HEK293T (cell line): Measurements from ENCODE around the gene MAGI2.
"Not testable (repeated sequence)": the region's sequence is repeated elsewhere in the genome, so short reads cannot be mapped to it uniquely, and the experiment has no call there.

Source experiments
- CTCF ChIA-PET: fragments of 350-600 bp; formaldehyde crosslinking; extraction: SDS; loops from one replicate; lab custom pipeline; 2021; ENCODE audit warnings: antibody characterized with exemption, inconsistent platforms; lab: Yijun Ruan, JAX
- POLR2A ChIA-PET: fragments of 350-600 bp; formaldehyde crosslinking; extraction: SDS; loops from one replicate; lab custom pipeline; 2020; ENCODE audit warnings: antibody characterized with exemption, inconsistent platforms; lab: Yijun Ruan, JAX
- DNase-seq: peaks from one replicate; pipeline ENCODE4 v3.0.0; 2012; ENCODE audit warnings: mixed read lengths; ENCODE audit errors: extremely low spot score
- ARNT ChIP-seq: fragments of 450-650 bp; IDR thresholded peaks from 2 replicates; pipeline ENCODE4 v1.6.1; 2017; ENCODE audit warnings: mild to moderate bottlenecking
- BHLHE40 ChIP-seq: fragments of 450-650 bp; IDR thresholded peaks from 2 replicates; pipeline ENCODE4 v1.6.1; 2016; ENCODE audit warnings: mild to moderate bottlenecking, moderate library complexity, borderline replicate concordance
- CTBP1 ChIP-seq: fragments of 450-650 bp; IDR thresholded peaks from 2 replicates; pipeline ENCODE4 v1.6.1; 2016; ENCODE audit warnings: borderline replicate concordance
- ELF4 ChIP-seq: fragments of 450-650 bp; IDR thresholded peaks from 2 replicates; pipeline ENCODE4 v1.6.1; 2017; ENCODE audit warnings: antibody characterized with exemption
- FOXA1 ChIP-seq: fragments of 450-650 bp; IDR thresholded peaks from 2 replicates; pipeline ENCODE4 v1.6.1; 2016; ENCODE audit warnings: mild to moderate bottlenecking
- FOXK2 ChIP-seq: fragments of 450-650 bp; IDR thresholded peaks from 2 replicates; pipeline ENCODE4 v1.6.1; 2016; ENCODE audit warnings: mild to moderate bottlenecking
- FOXM1 ChIP-seq: fragments of 450-650 bp; IDR thresholded peaks from 2 replicates; pipeline ENCODE4 v1.6.1; 2017; ENCODE audit warnings: mild to moderate bottlenecking, borderline replicate concordance
- HDGF ChIP-seq: fragments of 450-650 bp; IDR thresholded peaks from 2 replicates; pipeline ENCODE4 v1.6.1; 2017; ENCODE audit warnings: antibody characterized with exemption, borderline replicate concordance
- L3MBTL2 ChIP-seq: fragments of 450-650 bp; conservative IDR thresholded peaks from 2 replicates; pipeline ENCODE4 v1.6.1; 2016; ENCODE audit warnings: mild to moderate bottlenecking
- LEF1 ChIP-seq: fragments of 450-650 bp; IDR thresholded peaks from 2 replicates; pipeline ENCODE4 v1.6.1; 2017; ENCODE audit warnings: mild to moderate bottlenecking, borderline replicate concordance
- NFRKB ChIP-seq: fragments of 450-650 bp; IDR thresholded peaks from 2 replicates; pipeline ENCODE4 v1.6.1; 2016; ENCODE audit warnings: mild to moderate bottlenecking, moderate library complexity
- SP1 ChIP-seq: fragments of 450-650 bp; IDR thresholded peaks from 2 replicates; pipeline ENCODE4 v1.6.1; 2017
- SUZ12 ChIP-seq: fragments of 450-650 bp; IDR thresholded peaks from 2 replicates; pipeline ENCODE4 v1.6.1; 2016; ENCODE audit warnings: mild to moderate bottlenecking
- TARDBP ChIP-seq: fragments of 450-650 bp; IDR thresholded peaks from 2 replicates; pipeline ENCODE4 v1.6.1; 2016
- ZNF384 ChIP-seq: fragments of 450-650 bp; IDR thresholded peaks from 2 replicates; pipeline ENCODE4 v1.6.1; 2016
- TF ChIP-seq, protein P1 (sequence below): fragments of 450-650 bp; IDR thresholded peaks from 2 replicates; pipeline ENCODE4 v1.6.1; 2016

The MAGI2 gene

DNA sequence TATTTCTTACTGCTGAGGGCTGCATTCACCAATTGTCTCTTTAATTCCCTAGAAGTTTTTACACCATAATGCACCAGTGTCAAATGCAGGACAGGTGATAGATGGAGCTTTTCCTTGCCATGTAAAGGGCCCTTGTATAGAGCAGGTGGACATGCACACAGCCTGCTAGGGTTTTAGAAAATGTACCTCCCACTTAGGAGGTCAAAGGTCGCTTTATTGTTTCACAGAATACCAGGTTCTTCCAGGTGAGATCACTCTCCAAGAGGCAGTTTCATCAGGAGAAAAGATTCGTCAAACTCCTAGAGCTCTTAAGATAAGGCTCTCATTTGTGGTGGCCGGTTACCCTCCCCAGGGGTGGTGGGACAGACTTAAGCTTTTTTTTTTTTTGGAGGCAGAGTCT is 1439.1 kb downstream of the MAGI2 start:
- no peak for TF ChIP-seq FOXM1
- TF ChIP-seq TARDBP: no peak
- TF ChIP-seq LEF1: no peak
- TF ChIP-seq SUZ12: no peak
- no peak for TF ChIP-seq BHLHE40
- TF ChIP-seq NFRKB: no peak
- no peak for TF ChIP-seq HDGF
- POLR2A ChIA-PET: no interaction called here
- CTCF ChIA-PET: no interaction called here
- DNase-seq: no peak

DNA sequence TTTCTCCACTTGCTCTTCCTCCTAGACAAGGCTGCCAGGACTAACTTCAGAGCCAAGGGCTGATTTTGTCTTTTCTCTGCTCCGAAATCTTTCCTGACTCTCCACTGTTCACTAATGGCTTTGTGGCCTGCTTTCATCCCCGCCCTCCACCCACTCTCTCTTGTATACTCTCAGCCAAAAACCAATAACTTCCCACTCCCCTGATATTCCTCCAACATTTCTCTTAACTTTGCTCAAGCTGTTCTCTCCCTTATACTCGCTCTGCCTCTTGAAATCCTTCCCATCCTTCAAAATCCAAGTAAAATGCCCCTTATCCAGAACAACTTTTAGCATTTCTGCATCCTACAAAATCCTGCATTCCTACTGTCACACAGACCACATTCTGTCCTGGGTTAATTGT is 1440.1 kb downstream of the MAGI2 start:
- ChIA-PET POLR2A (no interaction called here), CTCF (no interaction called here)
- no peak for TF ChIP-seq NFRKB
- no peak for TF ChIP-seq LEF1
- TF ChIP-seq HDGF: no peak
- TF ChIP-seq ARNT: no peak
- no peak for DNase-seq

DNA sequence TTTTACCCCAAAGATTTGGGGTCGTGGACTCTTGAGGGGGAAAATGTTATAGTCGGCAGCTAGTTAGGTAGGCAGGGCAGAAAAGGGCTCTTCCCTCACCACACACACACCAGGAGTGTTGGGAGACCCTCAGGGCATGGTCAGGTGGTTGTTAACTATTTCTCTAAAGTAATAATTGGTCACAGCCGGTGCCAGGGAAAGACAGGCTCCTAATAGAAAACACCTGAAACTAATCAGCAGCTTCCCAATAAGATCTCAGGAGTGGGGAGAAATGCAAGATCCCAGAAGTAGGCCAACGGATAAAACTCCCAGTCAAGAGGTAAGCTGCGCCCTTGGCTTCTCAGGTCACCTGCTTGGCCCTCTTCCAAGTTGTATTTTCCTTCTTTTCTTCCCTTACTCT is 1441.8 kb downstream of the MAGI2 start:
- CTCF ChIA-PET: no interaction called here
- DNase-seq: no peak
- POLR2A ChIA-PET: no interaction called here
- TF ChIP-seq L3MBTL2 (no peak), ZNF384 (no peak), TARDBP (no peak), ELF4 (no peak), FOXM1 (no peak), LEF1 (no peak), ARNT (no peak), BHLHE40 (no peak), SUZ12 (no peak), HDGF (no peak), CTBP1 (no peak), FOXA1 (no peak), SP1 (no peak)
- TF ChIP-seq, protein P1, sequence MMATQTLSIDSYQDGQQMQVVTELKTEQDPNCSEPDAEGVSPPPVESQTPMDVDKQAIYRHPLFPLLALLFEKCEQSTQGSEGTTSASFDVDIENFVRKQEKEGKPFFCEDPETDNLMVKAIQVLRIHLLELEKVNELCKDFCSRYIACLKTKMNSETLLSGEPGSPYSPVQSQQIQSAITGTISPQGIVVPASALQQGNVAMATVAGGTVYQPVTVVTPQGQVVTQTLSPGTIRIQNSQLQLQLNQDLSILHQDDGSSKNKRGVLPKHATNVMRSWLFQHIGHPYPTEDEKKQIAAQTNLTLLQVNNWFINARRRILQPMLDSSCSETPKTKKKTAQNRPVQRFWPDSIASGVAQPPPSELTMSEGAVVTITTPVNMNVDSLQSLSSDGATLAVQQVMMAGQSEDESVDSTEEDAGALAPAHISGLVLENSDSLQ: no peak

DNA sequence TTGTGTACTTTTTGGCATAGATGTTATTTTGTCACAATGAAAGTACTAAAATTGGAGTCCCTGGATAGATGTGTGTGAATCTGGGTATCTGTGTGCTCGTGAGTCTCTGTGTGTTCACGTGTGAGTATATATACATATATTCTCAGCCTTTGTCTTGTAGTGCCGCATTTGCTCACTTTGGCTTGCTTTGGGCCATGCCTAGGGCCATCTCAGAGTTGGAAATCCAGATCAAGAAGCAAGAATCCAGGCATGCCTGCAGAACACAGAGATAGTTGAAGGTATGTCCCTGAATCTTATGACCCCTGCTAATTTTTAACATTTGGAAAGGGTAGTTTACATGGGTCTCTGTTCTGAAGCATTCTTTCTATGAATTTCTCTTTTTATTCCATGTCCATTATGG is 1446.2 kb downstream of the MAGI2 start:
- CTCF ChIA-PET: no interaction called here
- POLR2A ChIA-PET: interaction anchor here (1.3 kb wide), 1 partner anchor 13 kb away, joined by 3 read pairs; no protein-coding TSS in a partner anchor
- TF ChIP-seq TARDBP: no peak
- DNase-seq: no peak

DNA sequence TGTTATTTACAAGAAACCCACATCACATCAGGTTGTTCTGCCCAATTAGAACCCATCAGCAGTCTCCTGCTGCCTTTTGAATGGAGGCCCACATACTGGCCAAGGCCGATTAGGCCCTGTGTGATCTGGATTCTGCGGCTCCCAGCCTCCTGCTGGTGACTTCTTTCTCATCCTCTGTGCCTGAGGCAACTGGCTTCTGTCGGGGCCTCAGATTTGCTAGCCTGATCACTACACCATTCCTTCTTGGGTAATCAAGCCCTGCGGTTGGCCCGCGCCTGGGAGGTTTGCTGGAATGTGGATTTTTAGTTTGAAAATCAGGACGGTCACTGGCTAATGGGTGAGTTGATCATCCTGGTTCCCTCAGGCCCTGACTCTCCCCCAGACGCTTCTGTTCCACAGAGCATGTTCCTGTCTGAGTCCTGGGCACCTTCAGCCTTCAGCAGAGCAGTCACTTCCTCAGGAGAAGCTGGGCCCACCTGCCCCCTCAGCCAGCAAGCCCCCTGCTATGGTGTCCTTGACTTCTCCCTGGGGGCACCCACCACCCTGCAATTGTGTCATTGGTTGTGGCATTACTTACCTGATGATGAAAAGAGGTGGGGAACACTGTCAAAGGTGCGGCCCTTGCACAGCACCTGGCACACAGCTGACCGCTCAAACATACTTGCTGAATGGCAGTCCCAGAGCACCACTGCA is 1447.3 kb downstream of the MAGI2 start:
- ChIA-PET POLR2A (interaction anchor here (1.3 kb wide), 1 partner anchor 14 kb away, joined by 3 read pairs; no protein-coding TSS in a partner anchor), CTCF (no interaction called here)
- TF ChIP-seq, protein P1: no peak
- TF ChIP-seq ARNT (no peak), ZNF384 (no peak), SP1 (no peak), SUZ12 (no peak), HDGF (no peak), BHLHE40 (no peak), ELF4 (no peak), FOXA1 (no peak), LEF1 (no peak), FOXM1 (no peak), CTBP1 (no peak)
- DNase-seq: no peak

DNA sequence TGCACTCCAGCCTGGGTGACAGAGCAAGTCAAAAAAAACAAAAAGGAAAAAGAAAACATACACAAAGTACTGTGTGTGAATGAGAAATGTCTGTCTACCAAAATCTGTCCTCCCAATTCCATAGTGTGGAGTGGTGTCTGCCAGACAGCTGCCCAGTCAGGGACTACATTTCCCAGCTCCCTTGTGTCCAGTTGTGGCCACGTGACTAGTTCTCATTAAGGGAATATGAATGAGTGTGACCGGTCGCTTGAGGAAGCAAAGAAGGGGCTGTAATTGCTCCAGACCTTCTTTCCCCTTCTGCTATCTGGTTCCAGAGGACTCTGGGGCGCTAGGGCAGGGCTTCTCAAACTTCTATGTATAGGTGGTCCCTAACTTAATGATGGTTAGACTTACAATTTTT is 1450.8 kb downstream of the MAGI2 start:
- ChIA-PET POLR2A (no interaction called here), CTCF (no interaction called here)
- TF ChIP-seq BHLHE40 (no peak), HDGF (no peak), SUZ12 (no peak), ARNT (no peak), NFRKB (no peak), FOXK2 (no peak), ZNF384 (no peak), ELF4 (no peak), L3MBTL2 (no peak), LEF1 (no peak), SP1 (no peak), FOXA1 (no peak), CTBP1 (no peak), TARDBP (no peak)
- TF ChIP-seq, protein P1: no peak
- no peak for DNase-seq

DNA sequence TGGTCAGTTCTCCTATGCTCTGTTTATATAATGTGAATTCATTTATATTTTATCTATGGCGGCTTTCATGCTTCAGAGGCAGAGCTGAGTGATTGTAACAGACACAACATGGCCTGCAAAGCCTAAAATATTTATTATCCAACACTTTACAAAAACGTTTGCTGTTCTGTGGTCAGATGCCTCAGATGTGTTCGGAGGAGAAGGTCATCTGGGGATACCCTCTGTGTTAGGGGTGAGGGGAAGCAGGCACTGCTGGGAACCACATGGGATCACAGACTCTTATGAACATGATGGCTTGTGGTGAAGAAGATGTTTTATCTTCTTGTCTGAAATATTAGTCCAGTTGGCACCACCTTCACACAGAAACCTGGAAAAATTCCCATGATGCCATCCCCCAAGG is 1451.4 kb downstream of the MAGI2 start:
- no peak for DNase-seq
- no peak for TF ChIP-seq BHLHE40
- no peak for TF ChIP-seq HDGF
- TF ChIP-seq FOXA1: no peak
- TF ChIP-seq ZNF384: no peak
- no peak for TF ChIP-seq SP1
- no peak for TF ChIP-seq ARNT
- TF ChIP-seq, protein P1: no peak
- TF ChIP-seq TARDBP: no peak
- no peak for TF ChIP-seq NFRKB
- TF ChIP-seq SUZ12: no peak
- TF ChIP-seq L3MBTL2: no peak
- no peak for TF ChIP-seq FOXM1
- TF ChIP-seq LEF1: no peak
- ChIA-PET POLR2A (no interaction called here), CTCF (no interaction called here)

DNA sequence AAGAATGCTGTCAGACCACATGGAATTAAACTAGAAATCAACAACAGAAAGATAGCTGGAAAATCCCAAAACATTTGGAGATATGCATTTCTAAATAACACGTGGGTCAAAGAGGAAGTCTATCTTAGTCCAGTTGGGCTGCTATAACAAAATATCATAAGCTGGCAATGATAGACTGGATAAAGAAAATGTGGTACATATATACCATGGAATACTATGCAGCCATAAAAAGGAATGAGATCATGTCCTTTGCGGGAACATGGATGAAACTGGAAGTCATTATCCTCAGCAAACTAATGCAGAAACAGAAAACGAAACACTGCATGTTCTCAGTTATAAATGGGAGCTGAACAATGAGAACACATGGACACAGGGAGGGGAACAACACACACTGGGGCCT is 1454.3 kb downstream of the MAGI2 start:
- POLR2A ChIA-PET, DNase-seq, CTCF ChIA-PET: not testable (repeated sequence)
